B cell (primary cell): Measurements from ENCODE around the gene TCFL5. TPM values are rescaled to one million over a fixed set of nuclear protein-coding genes. Genes with fewer than 3 reads are reported as not detected.

ENCODE experiments used
- ATAC-seq: fragments of 200-7000 bp; cut with Tn5 transposase; one replicate; pipeline ENCODE4 v1.10.0; 2021; ENCODE audit warnings: low read depth, mild to moderate bottlenecking, moderate number of reproducible peaks, moderate library complexity
- CTCF ChIA-PET: fragments of 350-600 bp; sonication (Branson Sonifier 250); formaldehyde crosslinking; loops from one replicate; lab custom pipeline; 2021; ENCODE audit warnings: antibody characterized with exemption, inconsistent platforms; lab: Charles Lee
- POLR2A ChIA-PET: fragments of 350-600 bp; sonication (Branson Sonifier 250); formaldehyde crosslinking; loops from one replicate; lab custom pipeline; 2021; ENCODE audit warnings: antibody characterized with exemption; lab: Charles Lee
- DNase-seq: peaks from one replicate; pipeline ENCODE4 v3.0.0; 2013
- H2AFZ ChIP-seq: 2 replicates; pipeline ENCODE4 v1.6.1; 2012; ENCODE audit warnings: mild to moderate bottlenecking, low read depth, low read length; ENCODE audit not compliant: insufficient read depth, poor library complexity, severe bottlenecking
- H3K27ac ChIP-seq, 2 donors: 1 replicate in 1 of 2; 2 replicates in 1 of 2; pipeline ENCODE4 v1.5.1; 2012 to 2013; ENCODE audit warnings: low read length in 2 of 2, mild to moderate bottlenecking in 2 of 2, moderate library complexity in 1 of 2
- H3K27me3 ChIP-seq, 4 experiments: fragments of 200-600 bp in 1 of 4; sonication (generic) in 1 of 4; replicated peaks in 1 of 4; 1 replicate in 2 of 4; 2 replicates in 2 of 4; pipeline versions ENCODE4 v1.6.1 to v1.7.0; 2013 to 2016; ENCODE audit warnings: low read length in 3 of 4, mild to moderate bottlenecking in 2 of 4, mixed read lengths in 1 of 4, moderate library complexity in 1 of 4; ENCODE audit not compliant: insufficient read depth in 4 of 4, control insufficient read depth in 3 of 4; ENCODE audit errors: control extremely low read depth in 1 of 4
- H3K36me3 ChIP-seq, 2 experiments: replicated peaks in 1 of 2; 1 replicate in 1 of 2; 2 replicates in 1 of 2; pipeline versions ENCODE4 v1.6.1 to v1.7.1; 2013; ENCODE audit warnings: low read length in 1 of 2; ENCODE audit not compliant: insufficient read depth in 2 of 2, control insufficient read depth in 1 of 2; ENCODE audit errors: control extremely low read depth in 1 of 2, extremely low read depth in 1 of 2
- H3K4me1 ChIP-seq, 2 donors: fragments of 200-600 bp in 1 of 2; sonication (generic) in 1 of 2; 1 replicate in 1 of 2; 2 replicates in 1 of 2; pipeline versions ENCODE4 v1.5.1 to v1.6.1; 2013 to 2017; ENCODE audit warnings: low read length in 2 of 2; ENCODE audit not compliant: control insufficient read depth in 2 of 2, insufficient read depth in 2 of 2
- H3K4me2 ChIP-seq: replicated peaks from 2 replicates; pipeline ENCODE3; 2012; ENCODE audit warnings: mild to moderate bottlenecking, low read depth, low read length; ENCODE audit not compliant: poor library complexity, severe bottlenecking
- H3K4me3 ChIP-seq, 5 experiments: fragments of 200-600 bp in 1 of 5; sonication (generic) in 1 of 5; 1 replicate in 3 of 5; 2 replicates in 2 of 5; pipeline versions ENCODE4 v1.5.1 to v1.7.0; 2011 to 2016; ENCODE audit warnings: low read length in 4 of 5, mild to moderate bottlenecking in 4 of 5, low read depth in 2 of 5, control low read depth in 1 of 5, moderate library complexity in 1 of 5; ENCODE audit not compliant: insufficient read depth in 1 of 5; ENCODE audit errors: control extremely low read depth in 1 of 5, extremely low read depth in 1 of 5
- H3K79me2 ChIP-seq: fragments of 200-600 bp; sonication (generic); one replicate; pipeline ENCODE4 v1.6.0; 2016; ENCODE audit warnings: low read length; ENCODE audit not compliant: control insufficient read depth, insufficient read depth
- H3K9ac ChIP-seq: fragments of 200-600 bp; sonication (generic); 2 replicates; pipeline ENCODE4 v1.6.1; 2017; ENCODE audit warnings: mild to moderate bottlenecking, low read length, moderate library complexity
- H3K9me3 ChIP-seq, 3 donors: one replicate each; pipeline versions ENCODE4 v1.6.1 to v1.7.1; 2013; ENCODE audit warnings: low read length in 2 of 3; ENCODE audit not compliant: control insufficient read depth in 2 of 3, insufficient read depth in 1 of 3; ENCODE audit errors: control extremely low read depth in 1 of 3
- H4K20me1 ChIP-seq: 2 replicates; pipeline ENCODE4 v1.6.0; 2012; ENCODE audit warnings: mild to moderate bottlenecking, low read length; ENCODE audit not compliant: insufficient read depth, control insufficient read depth, poor library complexity, severe bottlenecking
- H3K27ac Mint-ChIP-seq: one replicate; pipeline ENCODE4 v1.8.0; 2021; ENCODE audit warnings: mixed read lengths
- H3K27me3 Mint-ChIP-seq: one replicate; pipeline ENCODE4 v1.8.0; 2021; ENCODE audit warnings: mixed read lengths
- H3K4me1 Mint-ChIP-seq: one replicate; pipeline ENCODE4 v1.8.0; 2021; ENCODE audit warnings: mixed read lengths
- H3K4me3 Mint-ChIP-seq: one replicate; pipeline ENCODE4 v1.8.0; 2021; ENCODE audit warnings: mixed read lengths
- H3K9me3 Mint-ChIP-seq: one replicate; pipeline ENCODE4 v1.8.0; 2022; ENCODE audit warnings: mixed read lengths; ENCODE audit not compliant: insufficient read depth
- CTCF ChIP-seq: fragments of 200-600 bp; IDR thresholded peaks from one replicate; pipeline ENCODE4 v1.8.0; 2022; ENCODE audit warnings: antibody characterized with exemption, mild to moderate bottlenecking
- EZH2 ChIP-seq: IDR thresholded peaks from 2 replicates; pipeline ENCODE4 v1.6.1; 2012; ENCODE audit warnings: borderline replicate concordance, low read depth, mild to moderate bottlenecking, moderate library complexity, low read length; ENCODE audit not compliant: insufficient read depth, poor library complexity, severe bottlenecking
- WGBS: methylation state at CpG from one replicate; pipeline ENCODE4 v1.1.5; 2013; ENCODE audit warnings: missing lambda C conversion rate; ENCODE audit not compliant: insufficient coverage; 5-methylcytosine and 5-hydroxymethylcytosine counted together
- intact Hi-C: fragments of 100-400 bp; cut with micrococcal nuclease; formaldehyde crosslinking; loops from one replicate; pipeline ENCODE4 v1.10.0; 2022
- polyA plus RNA-seq: library from polyadenylated mRNA; depleted of rRNA; stranded (reverse); fragments of >200 nt; gene quantifications from 2 replicates; pipeline ENCODE4 v1.2.3, GENCODE V29; 2012
- total RNA-seq, 2 donors: library from RNA; stranded (reverse); fragments of 120-200 nt in 1 of 2; gene quantifications; 1 replicate in 1 of 2; 2 replicates in 1 of 2; pipeline versions ENCODE4 v1.2.3 to v1.2.4, GENCODE V29; 2013 to 2022

Gene TCFL5
- total and polyA plus RNA-seq, 2 donors (not counting 1 experiment from before 2014, with no cell fraction given) = 2.0 to 16.2 TPM

- DNase-seq (no peak), ATAC-seq (no peak)
- no peak overlapping the region for H3K27ac ChIP-seq
- no peaks in the 10 kb centered on the region for H3K9me3 Mint-ChIP-seq
- no peaks in the 10 kb centered on the region for H3K27me3 ChIP-seq
- peaks cover 12 to 20% of the 10 kb centered on the region in 2 donors for H3K4me1 ChIP-seq
- H4K20me1 ChIP-seq = peaks cover 45% of the 10 kb centered on the region
- H3K4me1 Mint-ChIP-seq = peaks cover 30% of the 10 kb centered on the region
- no peaks in the 10 kb centered on the region for H3K9me3 ChIP-seq
- H3K4me3 ChIP-seq = no peak overlapping the region
- H3K27me3 Mint-ChIP-seq = no peaks in the 10 kb centered on the region
- POLR2A ChIA-PET = no interaction called here
- H3K4me2 ChIP-seq = no peak overlapping the region
- CTCF ChIA-PET = interaction anchor here (0.7 to 1.6 kb wide), 11 partner anchors 9 to 110 kb away, joined by 3 to 5 read pairs (median 3); no protein-coding TSS in a partner anchor
- TF ChIP-seq CTCF (no peak), EZH2 (no peak)
- no peak overlapping the region for H3K27ac Mint-ChIP-seq
- WGBS = 93% methylated on average over 13 of the region's 16 CpGs
- H3K9ac ChIP-seq = no peak overlapping the region
- intact Hi-C loops = no loop called here
- peaks cover 4 to 46% of the 10 kb centered on the region in 2 experiments for H3K36me3 ChIP-seq
- H2AFZ ChIP-seq = no peak overlapping the region
- H3K79me2 ChIP-seq = no peaks in the 10 kb centered on the region
- no peak overlapping the region for H3K4me3 Mint-ChIP-seq
These were observed 36.7 kb upstream of the TCFL5 start for GRCh38 chr20:62898093-62898964.

- H3K27ac ChIP-seq = no peak overlapping the region
- intact Hi-C loops = no loop called here
- H3K9me3 Mint-ChIP-seq = no peaks in the 10 kb centered on the region
- WGBS = 99% methylated on average over 10 of the region's 11 CpGs
- no peak overlapping the region for H3K4me3 ChIP-seq
- H3K4me3 Mint-ChIP-seq = no peak overlapping the region
- DNase-seq (no peak), ATAC-seq (no peak)
- H3K4me2 ChIP-seq = no peak overlapping the region
- H3K4me1 Mint-ChIP-seq = peaks cover 30% of the 10 kb centered on the region
- no peak overlapping the region for H3K9ac ChIP-seq
- no peaks in the 10 kb centered on the region for H3K79me2 ChIP-seq
- TF ChIP-seq CTCF = no peak
- TF ChIP-seq EZH2 = no peak
- H3K27me3 Mint-ChIP-seq = no peaks in the 10 kb centered on the region
- no peaks in the 10 kb centered on the region for H3K9me3 ChIP-seq
- H2AFZ ChIP-seq = no peak overlapping the region
- ChIA-PET POLR2A (no interaction called here), CTCF (interaction anchor here (0.7 to 1.5 kb wide), 7 partner anchors 9 to 111 kb away, joined by 3 to 5 read pairs (median 3); no protein-coding TSS in a partner anchor)
- H3K27me3 ChIP-seq = no peaks in the 10 kb centered on the region
- H3K4me1 ChIP-seq = peaks cover 12 to 20% of the 10 kb centered on the region in 2 donors
- H4K20me1 ChIP-seq = peaks cover 47% of the 10 kb centered on the region
- peaks cover 4 to 46% of the 10 kb centered on the region in 2 experiments for H3K36me3 ChIP-seq
- H3K27ac Mint-ChIP-seq = peak overlapping the region; percentile 46
These were observed 36.0 kb upstream of the TCFL5 start for GRCh38 chr20:62897666-62898065.
